Measurements from ENCODE around the gene RANBP3.

The RANBP3 gene

DNA sequence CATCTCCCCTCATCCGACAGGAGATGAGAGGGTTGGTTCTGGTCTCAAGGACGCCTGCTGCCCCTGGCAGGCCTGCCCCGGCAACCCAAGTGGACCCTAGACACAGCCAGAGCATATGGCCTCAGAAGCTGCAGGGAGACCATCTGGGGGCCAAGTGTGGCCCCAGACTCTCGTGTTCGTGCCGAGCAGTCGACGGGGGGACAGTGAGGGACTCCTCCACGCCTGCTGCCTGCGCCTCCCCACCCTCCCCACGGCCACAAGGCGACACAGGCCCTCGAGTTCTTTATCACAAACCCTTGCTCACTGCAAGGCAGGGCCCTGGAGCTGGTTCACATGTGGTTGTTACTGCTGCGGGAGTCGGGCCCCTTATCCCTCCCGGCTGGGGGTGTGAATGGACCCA is 54.6 kb downstream of the RANBP3 start:
- Histone ChIP-seq H3K27ac (no peak overlapping the region), H3K4me3 (ENCODE audit: low read depth in 1 of 2, low read length in 1 of 2) (no peak overlapping the region), H3K9me3 (no peaks in the 10 kb centered on the region), H3K27me3 (no peaks in the 10 kb centered on the region), H3K36me3 (peaks cover 100% of the 10 kb centered on the region), H3K4me1 (ENCODE audit: control insufficient read depth in 1 of 2, insufficient read depth in 1 of 2, low read depth in 1 of 2, low read length in 1 of 2) (no peaks in the 10 kb centered on the region)
- no peak for TF ChIP-seq CTCF (IDR thresholded peaks at IDR 0.05)

DNA sequence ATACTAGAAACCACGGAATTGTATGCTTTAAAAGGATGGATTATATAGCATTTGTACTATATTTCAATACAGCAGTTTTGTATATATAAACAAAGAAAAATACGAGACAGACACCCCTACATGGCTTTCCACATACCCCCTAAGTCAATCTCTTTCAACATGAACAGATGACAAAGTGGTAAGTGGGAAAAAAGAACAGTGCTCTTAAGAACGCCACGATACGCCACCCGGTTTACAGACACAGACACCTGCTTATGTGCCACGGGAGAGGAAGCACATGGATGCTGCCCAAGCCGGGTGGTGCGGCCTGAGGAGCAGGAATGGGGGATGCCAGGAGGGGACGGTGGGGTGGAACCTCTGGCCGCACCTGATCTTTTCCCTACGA is 55.8 kb downstream of the RANBP3 start:
- H3K4me1 ChIP-seq (ENCODE audit: control insufficient read depth in 1 of 2, insufficient read depth in 1 of 2, low read depth in 1 of 2, low read length in 1 of 2): no peaks in the 10 kb centered on the region
- H3K27ac ChIP-seq: no peak overlapping the region
- no peak overlapping the region for H3K4me3 ChIP-seq (ENCODE audit: low read depth in 1 of 2, low read length in 1 of 2)
- no peaks in the 10 kb centered on the region for H3K27me3 ChIP-seq
- H3K36me3 ChIP-seq: peaks cover 100% of the 10 kb centered on the region
- TF ChIP-seq CTCF (IDR thresholded peaks at IDR 0.05): no peak
- no peaks in the 10 kb centered on the region for H3K9me3 ChIP-seq

- Histone ChIP-seq H3K9me3 (no peaks in the 10 kb centered on the region), H3K4me3 (ENCODE audit: low read depth in 1 of 2, low read length in 1 of 2) (no peak overlapping the region), H3K36me3 (peaks cover 100% of the 10 kb centered on the region), H3K27me3 (no peaks in the 10 kb centered on the region), H3K27ac (no peak overlapping the region), H3K4me1 (ENCODE audit: control insufficient read depth in 1 of 2, insufficient read depth in 1 of 2, low read depth in 1 of 2, low read length in 1 of 2) (no peaks in the 10 kb centered on the region)
- no peak for TF ChIP-seq CTCF (IDR thresholded peaks at IDR 0.05)
Observed at GRCh38 chr19:5921516-5922160, 56.3 kb downstream of the RANBP3 start.

DNA sequence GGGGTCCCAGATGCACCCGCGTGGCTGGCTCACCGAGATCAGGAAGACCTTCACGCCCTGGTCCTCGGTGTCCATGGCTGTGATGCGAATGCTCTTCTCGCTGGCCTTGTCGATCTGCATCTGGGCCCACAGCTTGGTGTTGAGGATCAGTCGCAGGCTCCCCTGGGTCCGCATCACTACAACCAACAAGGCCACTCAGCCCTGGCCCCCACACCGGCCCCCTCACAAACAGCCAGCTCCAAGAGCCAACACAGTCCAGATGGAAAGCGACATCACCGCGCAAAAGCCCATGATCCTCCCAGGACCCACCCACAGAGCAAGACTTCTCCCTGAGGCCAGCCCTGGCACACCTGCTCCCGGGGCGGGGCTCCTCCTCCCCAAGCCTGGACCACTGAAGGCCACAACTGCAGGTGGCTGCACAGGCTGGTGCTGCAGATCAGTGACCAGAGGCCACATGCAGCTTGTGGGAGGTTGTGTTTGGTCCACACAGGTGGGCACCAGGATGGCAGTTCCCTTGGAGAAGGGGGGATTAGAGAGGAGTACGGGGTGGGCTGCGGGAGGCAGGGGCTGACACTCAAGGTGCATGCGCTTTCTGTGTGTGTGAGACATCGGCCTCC is 59.4 kb downstream of the RANBP3 start:
- no peaks in the 10 kb centered on the region for H3K27me3 ChIP-seq
- no peak overlapping the region for H3K4me3 ChIP-seq (ENCODE audit: low read depth in 1 of 2, low read length in 1 of 2)
- peaks cover 94% of the 10 kb centered on the region for H3K36me3 ChIP-seq
- H3K4me1 ChIP-seq (ENCODE audit: control insufficient read depth in 1 of 2, insufficient read depth in 1 of 2, low read depth in 1 of 2, low read length in 1 of 2): no peaks in the 10 kb centered on the region
- no peaks in the 10 kb centered on the region for H3K9me3 ChIP-seq
- TF ChIP-seq CTCF (IDR thresholded peaks at IDR 0.05): no peak
- no peak overlapping the region for H3K27ac ChIP-seq

DNA sequence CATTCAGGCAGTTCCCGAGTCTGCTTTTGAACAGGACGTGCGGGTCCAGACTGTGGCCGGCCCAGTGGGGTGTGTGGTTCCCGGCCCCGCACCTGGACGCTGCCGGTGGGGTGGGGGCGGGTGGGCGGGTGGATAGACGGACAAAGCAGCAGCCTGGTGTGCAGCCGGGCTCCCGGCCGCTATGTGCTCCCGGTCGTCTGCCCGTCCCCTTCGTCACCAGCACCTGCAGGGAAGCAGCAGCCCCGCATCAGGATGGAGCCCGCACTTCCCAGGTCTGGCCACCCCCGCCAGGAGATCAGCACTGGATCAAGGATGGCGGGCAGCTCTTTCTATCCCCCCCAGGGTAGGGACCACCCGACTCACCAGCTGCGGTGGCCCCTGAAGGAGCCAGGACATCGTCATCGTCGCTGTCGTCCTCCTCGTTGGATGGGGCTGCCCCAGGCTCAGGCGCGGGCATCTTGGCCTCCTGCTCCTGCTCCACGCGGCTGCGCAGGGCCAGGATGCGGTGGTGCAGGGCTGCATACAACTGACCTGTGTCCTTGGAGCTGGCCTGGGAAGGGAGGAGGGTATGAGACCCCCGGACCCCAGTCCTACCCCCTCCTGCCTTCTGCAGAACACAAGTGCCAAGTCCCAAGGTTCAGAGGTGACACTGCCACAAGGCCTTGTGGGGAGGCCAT is 60.4 kb downstream of the RANBP3 start:
- H3K4me1 ChIP-seq (ENCODE audit: control insufficient read depth in 1 of 2, insufficient read depth in 1 of 2, low read depth in 1 of 2, low read length in 1 of 2): no peaks in the 10 kb centered on the region
- no peak overlapping the region for H3K27ac ChIP-seq
- H3K4me3 ChIP-seq (ENCODE audit: low read depth in 1 of 2, low read length in 1 of 2): no peak overlapping the region
- H3K27me3 ChIP-seq: no peaks in the 10 kb centered on the region
- no peaks in the 10 kb centered on the region for H3K9me3 ChIP-seq
- H3K36me3 ChIP-seq: peaks cover 88% of the 10 kb centered on the region
- no peak for TF ChIP-seq CTCF (IDR thresholded peaks at IDR 0.05)
